Osteocyte (in vitro differentiated cells): ENCODE measurements around the gene ACOT7. TPM values are rescaled to one million over a fixed set of nuclear protein-coding genes. Genes with fewer than 3 reads are reported as not detected.

Source experiments
- DNase-seq: peaks from one replicate; pipeline ENCODE4 v3.0.0; 2021; ENCODE audit warnings: mixed read lengths; ENCODE audit not compliant: unreplicated experiment; ENCODE audit errors: extremely low spot score
- H3K27ac Mint-ChIP-seq: one replicate; pipeline ENCODE4 v1.8.0; 2021; ENCODE audit warnings: mild to moderate bottlenecking, mixed read lengths; ENCODE audit not compliant: unreplicated experiment
- H3K27me3 Mint-ChIP-seq: one replicate; pipeline ENCODE4 v1.8.0; 2021; ENCODE audit warnings: mixed read lengths; ENCODE audit not compliant: unreplicated experiment
- H3K36me3 Mint-ChIP-seq: one replicate; pipeline ENCODE4 v1.8.0; 2021; ENCODE audit warnings: mixed read lengths; ENCODE audit not compliant: unreplicated experiment
- H3K4me1 Mint-ChIP-seq: one replicate; pipeline ENCODE4 v1.8.0; 2021; ENCODE audit warnings: mixed read lengths; ENCODE audit not compliant: unreplicated experiment
- H3K4me3 Mint-ChIP-seq: one replicate; pipeline ENCODE4 v1.8.0; 2021; ENCODE audit warnings: mild to moderate bottlenecking, moderate library complexity, mixed read lengths; ENCODE audit not compliant: unreplicated experiment
- H3K9me3 Mint-ChIP-seq: one replicate; pipeline ENCODE4 v1.8.0; 2021; ENCODE audit warnings: mixed read lengths; ENCODE audit not compliant: unreplicated experiment
- total RNA-seq: library from RNA; stranded (reverse); gene quantifications from 2 replicates; pipeline ENCODE4 v1.2.1, GENCODE V29; 2021
- TF ChIP-seq, protein P1 (sequence below): fragments of 200-600 bp; sonication (generic); IDR thresholded peaks from 2 replicates; pipeline ENCODE4 v1.5.0; 2021; ENCODE audit warnings: antibody characterized with exemption, mild to moderate bottlenecking, moderate library complexity

Gene ACOT7
- total RNA-seq, 1 donor from 2014 or later: 21.8 TPM

DNA sequence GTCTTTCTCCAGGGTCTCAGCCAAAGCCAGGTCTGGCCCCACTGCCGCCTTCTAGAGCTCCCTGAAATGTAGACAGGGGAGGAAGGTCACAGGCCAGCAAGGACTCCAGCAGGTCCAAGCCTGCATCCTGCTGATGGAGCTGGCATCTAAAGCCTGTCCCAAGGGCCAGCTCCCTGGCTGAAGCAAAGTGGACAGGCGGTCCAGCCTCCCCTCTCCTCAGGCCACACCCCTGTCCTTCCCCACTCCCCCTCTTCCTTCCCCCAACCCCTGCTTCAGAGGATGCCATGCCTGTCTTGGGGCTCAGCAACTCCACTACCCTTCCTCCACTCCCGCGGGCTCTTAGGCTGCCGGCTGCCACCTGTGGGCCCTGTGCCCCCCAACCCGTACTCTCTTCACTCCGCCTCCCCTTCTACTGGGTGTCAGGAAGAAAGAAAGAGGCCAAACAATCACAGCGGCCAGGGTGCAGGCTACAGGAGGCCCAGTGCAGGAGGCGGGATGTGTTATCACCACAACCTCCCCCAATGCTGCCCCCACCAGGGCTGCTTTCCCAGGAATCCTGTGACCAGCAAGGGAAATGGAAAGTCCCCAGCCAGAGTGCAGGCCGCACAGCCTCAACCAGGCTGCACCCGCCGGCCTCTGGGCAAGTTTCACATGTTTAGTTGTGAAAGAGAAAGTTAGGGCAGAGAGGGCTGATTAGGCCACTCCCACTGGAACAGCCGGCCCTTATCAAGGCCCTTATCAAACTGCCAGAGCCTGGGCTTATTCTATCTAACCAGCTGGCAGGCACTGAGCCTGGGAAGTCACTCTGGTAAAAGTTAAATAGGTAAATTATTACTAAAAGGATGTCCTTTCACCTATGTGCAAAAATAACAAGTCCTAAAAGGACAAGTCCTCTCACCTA lies 34.1 kb downstream of the ACOT7 start:
- H3K27ac Mint-ChIP-seq: peak overlapping the region; percentile 75
- H3K27me3 Mint-ChIP-seq: no peaks in the 10 kb centered on the region

DNA sequence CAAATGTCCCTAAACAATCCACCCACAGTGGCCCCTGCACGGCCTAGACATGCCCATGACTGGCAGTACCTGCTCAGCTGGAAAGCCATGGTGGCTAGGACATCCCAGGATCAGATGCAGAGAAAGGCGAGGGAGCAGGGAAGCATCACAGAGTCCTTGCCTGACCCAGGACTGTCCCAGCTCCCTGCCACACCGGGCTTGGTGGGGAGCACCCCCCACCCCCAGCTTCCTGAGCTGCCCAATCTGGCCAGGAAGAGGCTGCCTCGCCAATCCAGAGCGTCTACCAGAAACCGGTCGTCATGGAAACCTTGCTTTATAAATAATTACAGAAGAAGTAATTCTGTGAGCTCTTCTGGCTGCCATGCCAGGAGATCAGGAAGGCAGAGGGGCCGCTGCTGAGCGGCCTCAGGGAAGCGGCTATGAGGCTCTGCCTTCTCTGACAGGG lies 34.8 kb downstream of the ACOT7 start:
- H3K27ac Mint-ChIP-seq: peak overlapping the region; percentile 75
- DNase-seq: no peak
- peaks cover 18% of the 10 kb centered on the region for H3K4me1 Mint-ChIP-seq
- no peaks in the 10 kb centered on the region for H3K36me3 Mint-ChIP-seq
- H3K4me3 Mint-ChIP-seq: no peak overlapping the region
- H3K9me3 Mint-ChIP-seq: no peaks in the 10 kb centered on the region
- TF ChIP-seq, protein P1, sequence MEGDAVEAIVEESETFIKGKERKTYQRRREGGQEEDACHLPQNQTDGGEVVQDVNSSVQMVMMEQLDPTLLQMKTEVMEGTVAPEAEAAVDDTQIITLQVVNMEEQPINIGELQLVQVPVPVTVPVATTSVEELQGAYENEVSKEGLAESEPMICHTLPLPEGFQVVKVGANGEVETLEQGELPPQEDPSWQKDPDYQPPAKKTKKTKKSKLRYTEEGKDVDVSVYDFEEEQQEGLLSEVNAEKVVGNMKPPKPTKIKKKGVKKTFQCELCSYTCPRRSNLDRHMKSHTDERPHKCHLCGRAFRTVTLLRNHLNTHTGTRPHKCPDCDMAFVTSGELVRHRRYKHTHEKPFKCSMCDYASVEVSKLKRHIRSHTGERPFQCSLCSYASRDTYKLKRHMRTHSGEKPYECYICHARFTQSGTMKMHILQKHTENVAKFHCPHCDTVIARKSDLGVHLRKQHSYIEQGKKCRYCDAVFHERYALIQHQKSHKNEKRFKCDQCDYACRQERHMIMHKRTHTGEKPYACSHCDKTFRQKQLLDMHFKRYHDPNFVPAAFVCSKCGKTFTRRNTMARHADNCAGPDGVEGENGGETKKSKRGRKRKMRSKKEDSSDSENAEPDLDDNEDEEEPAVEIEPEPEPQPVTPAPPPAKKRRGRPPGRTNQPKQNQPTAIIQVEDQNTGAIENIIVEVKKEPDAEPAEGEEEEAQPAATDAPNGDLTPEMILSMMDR: no peak
- no peaks in the 10 kb centered on the region for H3K27me3 Mint-ChIP-seq

More for the DNA sequence above, 34.1 kb downstream of the ACOT7 start:
- Mint-ChIP-seq H3K36me3 (no peaks in the 10 kb centered on the region), H3K9me3 (no peaks in the 10 kb centered on the region), H3K4me3 (no peak overlapping the region), H3K4me1 (peaks cover 13% of the 10 kb centered on the region)
- TF ChIP-seq, protein P1: no peak
- no peak for DNase-seq

DNA sequence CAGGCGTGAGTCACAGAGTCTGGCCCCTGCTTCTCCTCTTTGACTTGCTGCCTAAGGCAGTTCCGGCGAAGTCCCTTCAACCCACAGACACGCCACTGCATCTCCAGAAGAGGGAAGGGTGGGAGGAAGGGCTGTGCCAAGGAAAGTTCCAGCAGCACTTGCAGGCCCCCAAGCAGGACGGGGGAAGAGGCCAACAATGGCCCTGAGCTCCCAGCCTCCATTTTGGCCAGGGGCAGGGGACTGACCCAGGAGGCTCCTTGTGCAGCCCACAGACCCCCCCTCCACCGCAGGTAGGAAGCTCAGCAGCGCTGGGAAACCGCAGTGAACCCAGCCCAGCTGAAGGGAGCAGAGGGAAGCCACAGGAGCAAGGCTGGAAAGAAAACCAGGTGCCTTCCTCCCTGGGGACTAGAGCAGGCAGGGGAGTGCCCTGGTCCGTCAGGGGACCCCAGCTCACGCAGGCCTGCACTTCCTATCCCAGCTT lies 35.4 kb downstream of the ACOT7 start:
- Mint-ChIP-seq H3K27me3 (no peaks in the 10 kb centered on the region), H3K4me3 (no peak overlapping the region), H3K4me1 (peaks cover 16% of the 10 kb centered on the region), H3K27ac (no peak overlapping the region), H3K9me3 (no peaks in the 10 kb centered on the region), H3K36me3 (no peaks in the 10 kb centered on the region)
- TF ChIP-seq, protein P1: no peak
- DNase-seq: no peak

GRCh38 chr1:6357243-6357936 lies 36.2 kb downstream of the ACOT7 start:
- no peaks in the 10 kb centered on the region for H3K9me3 Mint-ChIP-seq
- no peak overlapping the region for H3K27ac Mint-ChIP-seq
- H3K36me3 Mint-ChIP-seq: no peaks in the 10 kb centered on the region
- TF ChIP-seq, protein P1: peak; percentile 21
- H3K4me1 Mint-ChIP-seq: peaks cover 14% of the 10 kb centered on the region
- no peaks in the 10 kb centered on the region for H3K27me3 Mint-ChIP-seq
- DNase-seq: no peak
- no peak overlapping the region for H3K4me3 Mint-ChIP-seq

- TF ChIP-seq, protein P1: no peak
These were observed 37.9 kb downstream of the ACOT7 start for GRCh38 chr1:6355621-6356020.

More at GRCh38 chr1:6355621-6356020, 37.9 kb downstream of the ACOT7 start:
- no peaks in the 10 kb centered on the region for H3K36me3 Mint-ChIP-seq
- no peak overlapping the region for H3K27ac Mint-ChIP-seq
- no peaks in the 10 kb centered on the region for H3K27me3 Mint-ChIP-seq
- H3K9me3 Mint-ChIP-seq: no peaks in the 10 kb centered on the region
- H3K4me1 Mint-ChIP-seq: peaks cover 14% of the 10 kb centered on the region
- no peak for DNase-seq
- no peak overlapping the region for H3K4me3 Mint-ChIP-seq
